NT2/D1 (cell line): ENCODE data around the gene LRRN4.
A peak's percentile ranks its signal among the peaks of the same experiment; 100 is the strongest.

Experiments used
- DNase-seq: peaks from one replicate; pipeline ENCODE4 v3.0.0-alpha.2; 2011; ENCODE audit warnings: low read depth, low spot score
- H3K27me3 ChIP-seq: 2 replicates; pipeline ENCODE4 v1.6.0; 2011; ENCODE audit warnings: mild to moderate bottlenecking; ENCODE audit not compliant: insufficient read length, insufficient read depth
- H3K36me3 ChIP-seq: 2 replicates; pipeline ENCODE4 v1.6.1; 2011; ENCODE audit warnings: mild to moderate bottlenecking, low read length, mixed read lengths; ENCODE audit not compliant: insufficient read depth, insufficient read length
- H3K4me1 ChIP-seq: 2 replicates; pipeline ENCODE4 v1.5.1; 2011; ENCODE audit not compliant: insufficient read depth, insufficient read length
- H3K4me3 ChIP-seq: 2 replicates; pipeline ENCODE4 v1.5.1; 2011; ENCODE audit warnings: low read depth; ENCODE audit not compliant: insufficient read length
- H3K9ac ChIP-seq: 2 replicates; pipeline ENCODE4 v1.6.0; 2011; ENCODE audit warnings: low read depth; ENCODE audit not compliant: insufficient read length
- H3K9me3 ChIP-seq: 2 replicates; pipeline ENCODE4 v1.5.1; 2011; ENCODE audit warnings: mild to moderate bottlenecking, low read length; ENCODE audit not compliant: insufficient read depth
- SUZ12 ChIP-seq: IDR thresholded peaks from 2 replicates; pipeline ENCODE4 v1.6.1; 2011; ENCODE audit not compliant: insufficient read length, insufficient read depth; ENCODE audit errors: extremely low read depth
- YY1 ChIP-seq: IDR thresholded peaks from 2 replicates; pipeline ENCODE4 v1.6.1; 2011; ENCODE audit not compliant: insufficient read length, insufficient read depth
- ZNF274 ChIP-seq: IDR thresholded peaks from 2 replicates; pipeline ENCODE4 v1.6.1; 2011; ENCODE audit warnings: mild to moderate bottlenecking, low read depth, low read length

LRRN4 gene

GRCh38 chr20:6053776-6054688 lies at the start of gene LRRN4:
LRRN4 (minus strand) TSS chr20:6054060; CDS start chr20:6052799, 1,261 bp downstream.
- DNase-seq: peak; percentile 58
- Histone ChIP-seq H3K4me3 (no peak within 1 kb of the TSS), H3K36me3 (no peaks in the 10 kb centered on the region), H3K9ac (no peak within 1 kb of the TSS), H3K4me1 (peaks cover 5% of the 10 kb centered on the region), H3K27me3 (peaks cover 44% of the 10 kb centered on the region), H3K9me3 (no peaks in the 10 kb centered on the region)
- TF ChIP-seq ZNF274 (no peak), YY1 (no peak), SUZ12 (no peak)

- H3K27me3 ChIP-seq: no peaks in the 10 kb centered on the region
- TF ChIP-seq SUZ12 (no peak), ZNF274 (no peak), YY1 (no peak)
- H3K9ac ChIP-seq: no peak overlapping the region
- no peak overlapping the region for H3K4me3 ChIP-seq
- peaks cover 7% of the 10 kb centered on the region for H3K36me3 ChIP-seq
- no peak for DNase-seq
- no peaks in the 10 kb centered on the region for H3K9me3 ChIP-seq
- H3K4me1 ChIP-seq: peaks cover 5% of the 10 kb centered on the region
These were observed 49.4 kb upstream of the LRRN4 start for GRCh38 chr20:6103301-6103700.

DNA sequence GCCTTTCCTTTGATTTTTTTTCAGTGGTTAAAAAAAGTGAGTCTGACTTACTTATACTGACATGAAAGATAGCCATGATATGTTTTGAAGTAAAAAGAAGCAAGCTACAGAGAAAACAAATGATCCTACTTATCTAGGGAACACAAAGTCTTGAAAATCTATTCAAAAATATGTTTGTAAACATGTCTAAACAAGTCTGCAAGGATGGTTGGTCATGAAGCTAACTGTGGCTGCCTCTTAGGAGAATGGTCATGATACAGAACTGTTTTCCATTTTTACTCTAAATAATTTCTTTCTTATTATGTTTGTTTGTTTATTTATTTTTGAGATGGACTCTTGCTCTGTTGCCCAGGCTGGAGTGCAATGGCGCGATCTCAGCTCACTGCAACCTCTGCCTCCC lies 47.5 kb upstream of the LRRN4 start:
- H3K4me1 ChIP-seq: peaks cover 2% of the 10 kb centered on the region
- no peaks in the 10 kb centered on the region for H3K27me3 ChIP-seq
- TF ChIP-seq ZNF274: no peak
- no peak for TF ChIP-seq YY1
- no peak for TF ChIP-seq SUZ12
- no peaks in the 10 kb centered on the region for H3K9me3 ChIP-seq
- no peak overlapping the region for H3K4me3 ChIP-seq
- H3K36me3 ChIP-seq: peaks cover 5% of the 10 kb centered on the region
- DNase-seq: no peak
- no peak overlapping the region for H3K9ac ChIP-seq

DNA sequence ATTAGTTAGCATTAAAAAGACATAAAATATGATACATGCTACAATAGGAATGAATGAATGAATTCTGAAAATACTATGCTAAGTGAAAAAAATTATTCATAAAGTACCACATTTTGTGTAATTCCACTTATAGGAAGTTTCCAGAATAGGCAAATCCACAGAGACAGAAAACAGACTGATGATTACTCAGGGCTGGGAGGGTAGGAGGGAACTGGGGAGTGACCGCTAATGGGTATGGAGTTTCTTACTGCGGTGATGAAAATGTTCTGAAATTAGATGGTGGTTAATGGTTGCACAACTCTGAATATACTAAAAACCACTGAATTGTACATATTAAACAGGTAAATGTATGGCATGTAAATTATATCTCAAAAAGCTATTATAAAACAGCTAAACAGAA lies 46.4 kb upstream of the LRRN4 start:
- Histone ChIP-seq H3K4me3 (no peak overlapping the region), H3K4me1 (no peaks in the 10 kb centered on the region), H3K9ac (no peak overlapping the region), H3K9me3 (no peaks in the 10 kb centered on the region), H3K36me3 (peaks cover 2% of the 10 kb centered on the region), H3K27me3 (no peaks in the 10 kb centered on the region)
- no peak for DNase-seq
- TF ChIP-seq ZNF274 (no peak), SUZ12 (no peak), YY1 (no peak)

DNA sequence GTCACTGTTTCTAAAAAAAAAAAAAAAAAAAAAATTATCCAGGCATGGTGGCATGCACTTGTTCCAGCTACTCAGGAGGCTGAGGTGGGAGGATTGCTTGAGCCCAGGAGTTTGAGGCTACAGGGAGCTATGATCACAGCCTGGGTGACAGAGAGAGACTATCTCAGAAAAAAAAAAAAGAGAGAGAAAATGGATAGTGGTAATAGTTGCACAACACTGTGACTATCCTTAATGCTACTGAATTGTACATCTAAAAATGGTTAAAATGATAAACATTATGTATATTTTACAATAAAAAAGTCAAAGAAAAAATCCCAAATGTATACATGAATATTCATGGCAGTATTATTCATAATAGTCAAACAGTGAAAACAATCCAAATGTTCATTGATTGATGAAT lies 46.0 kb upstream of the LRRN4 start:
- no peak overlapping the region for H3K9ac ChIP-seq
- no peaks in the 10 kb centered on the region for H3K4me1 ChIP-seq
- no peaks in the 10 kb centered on the region for H3K9me3 ChIP-seq
- no peak for DNase-seq
- H3K4me3 ChIP-seq: no peak overlapping the region
- no peaks in the 10 kb centered on the region for H3K27me3 ChIP-seq
- TF ChIP-seq SUZ12 (no peak), ZNF274 (no peak), YY1 (no peak)
- H3K36me3 ChIP-seq: no peaks in the 10 kb centered on the region

GRCh38 chr20:6095409-6095808 lies 41.5 kb upstream of the LRRN4 start:
- H3K9me3 ChIP-seq: no peaks in the 10 kb centered on the region
- H3K9ac ChIP-seq: no peak overlapping the region
- H3K4me3 ChIP-seq: no peak overlapping the region
- TF ChIP-seq ZNF274 (no peak), YY1 (no peak), SUZ12 (no peak)
- no peaks in the 10 kb centered on the region for H3K4me1 ChIP-seq
- no peak for DNase-seq
- no peaks in the 10 kb centered on the region for H3K27me3 ChIP-seq
- H3K36me3 ChIP-seq: peaks cover 2% of the 10 kb centered on the region

DNA sequence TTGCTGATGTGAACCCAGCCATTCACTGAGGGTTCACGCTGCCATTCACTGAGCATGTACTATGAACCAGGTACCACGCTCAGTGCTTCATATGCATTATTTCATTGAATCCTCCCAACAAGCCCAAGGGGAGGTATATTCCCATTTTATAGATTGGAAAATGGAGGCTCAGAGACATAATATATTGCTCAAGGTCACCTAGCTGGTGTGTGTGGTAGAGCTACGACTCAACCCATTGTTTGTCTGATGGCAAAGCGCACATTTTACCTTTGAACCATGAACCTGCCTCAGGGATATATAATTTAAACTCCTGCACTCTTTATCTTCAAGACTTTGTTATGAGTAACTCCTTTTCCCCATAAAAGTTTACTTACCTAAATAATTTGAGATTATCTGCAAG lies 40.7 kb upstream of the LRRN4 start:
- no peak overlapping the region for H3K9ac ChIP-seq
- H3K27me3 ChIP-seq: no peaks in the 10 kb centered on the region
- no peak overlapping the region for H3K4me3 ChIP-seq
- H3K9me3 ChIP-seq: no peaks in the 10 kb centered on the region
- TF ChIP-seq SUZ12: no peak
- no peaks in the 10 kb centered on the region for H3K4me1 ChIP-seq
- H3K36me3 ChIP-seq: peaks cover 2% of the 10 kb centered on the region
- DNase-seq: no peak
